HCT116 (cell line): ENCODE data around the gene RAB36.

Experiments used
- CEBPB ChIP-seq: IDR thresholded peaks from 2 replicates; pipeline ENCODE4 v1.6.1; 2012; ENCODE audit warnings: low read depth
- CTCF ChIP-seq, 3 experiments: fragments of 200-600 bp in 1 of 3; sonication (generic) in 1 of 3; IDR thresholded peaks in 2 of 3; conservative IDR thresholded peaks in 1 of 3; 2 replicates each; pipeline ENCODE4 v1.5.1; 2012 to 2017; ENCODE audit warnings: low read depth in 2 of 3, low read length in 2 of 3, antibody characterized with exemption in 1 of 3, borderline replicate concordance in 1 of 3, control low read depth in 1 of 3, mild to moderate bottlenecking in 1 of 3, mixed read lengths in 1 of 3, mixed run types in 1 of 3, moderate library complexity in 1 of 3; ENCODE audit not compliant: insufficient read depth in 1 of 3
- ELF1 ChIP-seq: IDR thresholded peaks from 2 replicates; pipeline ENCODE4 v1.6.1; 2012; ENCODE audit warnings: low read depth, borderline replicate concordance
- EZH2 ChIP-seq: fragments of 200-600 bp; sonication (generic); IDR thresholded peaks from 2 replicates; pipeline ENCODE4 v1.6.1; 2017; ENCODE audit warnings: antibody characterized with exemption, mixed run types
- EZH2phosphoT487 ChIP-seq: fragments of 200-600 bp; IDR thresholded peaks from 2 replicates; pipeline ENCODE4 v1.6.1; 2018; ENCODE audit warnings: antibody characterized with exemption, borderline replicate concordance
- MAX ChIP-seq: IDR thresholded peaks from 2 replicates; pipeline ENCODE4 v1.6.1; 2012
- POLR2A ChIP-seq: IDR thresholded peaks from 2 replicates; pipeline ENCODE4 v1.7.0; 2011; ENCODE audit warnings: borderline replicate concordance; ENCODE audit not compliant: insufficient read depth, insufficient read length; ENCODE audit errors: extremely low read depth
- POLR2AphosphoS5 ChIP-seq: IDR thresholded peaks from 2 replicates; pipeline ENCODE4 v1.6.1; 2011; ENCODE audit warnings: mild to moderate bottlenecking, low read depth, low read length, moderate library complexity

DNA sequence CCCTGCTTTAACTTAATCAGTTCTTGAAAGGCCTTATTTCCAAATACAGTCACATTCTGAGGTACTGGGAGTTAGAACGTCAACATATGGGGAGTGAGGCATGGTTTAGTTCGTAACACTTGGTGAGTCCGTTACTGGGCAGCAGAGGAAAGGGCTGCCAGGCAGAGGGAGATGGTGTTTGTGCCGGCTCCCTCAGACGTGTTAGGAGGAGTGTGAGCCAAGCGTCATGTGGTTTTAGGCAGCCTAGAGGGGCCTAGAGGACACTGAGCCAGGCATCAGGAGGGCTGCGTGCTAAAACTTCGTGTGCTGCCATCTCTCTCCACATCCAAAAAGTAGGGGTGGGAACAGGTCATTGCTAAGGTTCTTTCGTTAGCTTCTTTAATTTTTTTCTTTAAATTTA lies 45.2 kb downstream of the RAB36 start:
- TF ChIP-seq ELF1 (no peak), CEBPB (no peak), CTCF (IDR thresholded peaks at IDR 0.05 in 2 of 3, conservative IDR thresholded peaks at IDR 0.05 in 1 of 3; ENCODE audit: borderline replicate concordance in 1 of 3, insufficient read depth in 1 of 3, low read depth in 2 of 3, low read length in 2 of 3) (no peak), POLR2A (no peak), EZH2phosphoT487 (no peak), MAX (no peak), EZH2 (no peak), POLR2AphosphoS5 (no peak)
